HG03064 (cell line): Measurements from ENCODE around the gene RGSL1.
A peak's percentile ranks its signal among the peaks of the same experiment; 100 is the strongest.
"Not testable (repeated sequence)": the region's sequence is repeated elsewhere in the genome, so short reads cannot be mapped to it uniquely, and the experiment has no call there.

Source experiments
- ATAC-seq: cut with Tn5 transposase; IDR thresholded peaks from one replicate; pipeline ENCODE4 v1.9.1; 2021; ENCODE audit warnings: low read depth; ENCODE audit not compliant: unreplicated experiment

RGSL1 gene

DNA sequence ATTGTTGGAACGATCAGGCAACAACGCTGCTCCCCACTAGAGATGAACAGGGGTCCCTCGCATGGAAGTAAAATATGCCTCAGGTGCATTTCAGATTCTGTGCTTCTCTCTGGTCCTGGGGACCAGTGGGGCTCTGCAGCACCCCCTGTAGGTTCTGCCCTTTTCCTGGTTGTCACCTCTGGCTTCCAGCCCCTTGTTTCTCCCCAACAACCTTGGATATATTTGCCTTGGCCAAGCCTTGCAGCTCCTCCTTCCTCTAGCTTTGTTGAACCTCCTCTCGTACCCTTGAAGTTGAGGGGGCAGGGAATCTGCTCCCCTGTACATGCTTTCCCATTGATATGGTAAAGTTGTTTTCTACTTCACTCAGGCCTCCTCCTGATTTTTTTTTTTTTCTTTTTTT lies 5.4 kb upstream of the RGSL1 start:
- ATAC-seq: no peak

DNA sequence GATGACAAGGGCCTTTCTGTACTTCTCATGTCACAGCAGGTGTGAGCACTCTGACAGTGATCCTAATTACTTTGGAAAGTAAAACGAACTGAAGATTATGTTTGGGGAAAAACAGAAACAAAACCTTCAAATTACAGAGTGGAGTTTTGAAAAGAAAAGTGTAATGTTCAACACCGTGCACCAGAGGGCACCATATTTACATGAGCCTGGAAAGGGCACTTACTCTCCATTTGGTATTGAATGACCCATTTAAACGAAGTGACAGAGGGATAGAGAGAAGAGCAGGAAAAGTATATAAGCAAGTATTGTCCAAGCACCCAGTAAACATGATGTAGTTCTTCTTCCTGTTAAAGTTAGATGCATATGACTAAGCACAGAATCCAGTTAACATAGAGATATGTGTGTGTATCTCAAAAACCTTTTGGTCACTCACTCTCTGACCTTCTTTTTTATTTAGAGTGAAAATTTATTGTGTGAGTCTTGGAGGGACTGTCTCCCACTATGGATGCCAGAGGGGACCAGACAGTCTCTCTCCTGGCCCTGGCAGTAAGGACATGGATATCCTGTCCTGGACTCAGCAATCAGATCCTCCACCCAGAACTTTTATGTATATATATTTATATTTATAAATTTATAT lies 3.8 kb upstream of the RGSL1 start:
- ATAC-seq: peak; percentile 60

DNA sequence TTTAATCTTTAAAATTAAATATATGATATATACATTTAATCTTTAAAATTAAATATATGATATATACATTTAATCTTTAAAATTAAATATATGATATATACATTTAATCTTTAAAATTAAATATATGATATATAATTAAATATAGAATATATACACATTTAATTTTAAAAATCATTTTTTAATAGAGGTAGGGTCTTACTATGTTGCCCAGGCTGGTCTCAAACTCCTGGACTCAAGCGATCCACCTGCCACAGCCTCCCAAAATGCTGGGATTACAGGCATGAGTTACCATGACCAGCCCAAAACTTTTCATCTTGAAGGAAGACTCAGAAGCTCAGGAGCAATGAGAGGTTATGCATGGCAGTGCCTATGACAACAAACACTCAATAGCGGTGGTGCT lies 2.8 kb upstream of the RGSL1 start:
- not testable (repeated sequence) for ATAC-seq

DNA sequence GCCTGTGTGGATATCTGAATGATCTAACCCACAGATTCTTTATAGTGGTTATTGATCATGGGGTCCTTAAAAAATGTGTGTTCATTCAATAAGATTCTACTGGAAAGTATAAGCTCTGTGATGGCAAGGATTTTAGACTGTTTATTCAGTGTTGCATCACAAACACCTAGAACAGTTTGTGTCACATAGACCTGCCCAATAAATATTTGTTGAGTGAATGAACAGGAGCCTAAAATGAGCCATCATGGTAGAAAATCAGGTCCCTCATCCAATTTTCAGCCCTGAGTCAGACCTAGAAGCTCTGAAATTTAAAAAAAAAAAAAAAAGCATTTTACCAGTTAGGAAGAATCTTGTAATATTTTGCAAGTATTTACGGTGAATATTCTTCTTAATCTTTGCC lies 2.3 kb upstream of the RGSL1 start:
- ATAC-seq: no peak

DNA sequence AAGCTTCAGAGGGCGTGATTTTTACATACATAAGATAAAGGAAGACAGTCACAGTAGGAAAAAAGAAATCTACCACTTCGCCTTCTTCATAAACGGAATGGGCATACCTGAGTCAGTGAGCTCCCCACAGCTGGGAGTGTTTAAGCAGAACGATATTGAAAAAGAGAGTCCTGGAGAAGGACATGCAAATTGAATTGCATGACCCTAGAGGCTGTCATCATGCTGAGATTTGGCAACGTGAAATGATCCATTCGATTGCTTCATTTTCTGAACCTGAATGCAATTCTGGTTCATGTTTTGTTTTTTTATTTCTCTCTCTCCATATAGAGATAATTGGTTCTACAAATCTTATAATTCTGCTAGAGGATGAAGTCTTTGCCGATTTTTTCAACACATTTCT lies 3.7 kb downstream of the RGSL1 start:
- ATAC-seq: no peak

DNA sequence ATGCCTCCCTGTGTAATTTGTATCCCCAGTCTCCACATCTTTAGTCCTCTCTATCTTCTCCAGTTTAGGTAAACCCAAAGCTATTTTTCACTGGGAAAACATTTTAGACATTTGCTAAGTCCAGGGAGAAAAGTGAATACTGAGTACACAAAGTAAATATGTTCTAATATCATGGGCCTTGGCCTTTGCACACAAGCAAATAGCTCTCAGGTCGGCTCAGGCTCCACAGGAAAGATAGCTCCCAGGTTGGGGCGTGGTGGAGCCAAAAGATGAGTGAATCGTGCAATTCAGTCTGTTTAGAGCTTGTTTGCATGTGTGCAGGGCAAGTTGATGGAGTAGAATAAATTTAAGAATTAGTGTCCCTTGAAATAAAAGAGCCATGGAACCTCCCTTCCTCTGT lies 7.9 kb downstream of the RGSL1 start:
- ATAC-seq: no peak

DNA sequence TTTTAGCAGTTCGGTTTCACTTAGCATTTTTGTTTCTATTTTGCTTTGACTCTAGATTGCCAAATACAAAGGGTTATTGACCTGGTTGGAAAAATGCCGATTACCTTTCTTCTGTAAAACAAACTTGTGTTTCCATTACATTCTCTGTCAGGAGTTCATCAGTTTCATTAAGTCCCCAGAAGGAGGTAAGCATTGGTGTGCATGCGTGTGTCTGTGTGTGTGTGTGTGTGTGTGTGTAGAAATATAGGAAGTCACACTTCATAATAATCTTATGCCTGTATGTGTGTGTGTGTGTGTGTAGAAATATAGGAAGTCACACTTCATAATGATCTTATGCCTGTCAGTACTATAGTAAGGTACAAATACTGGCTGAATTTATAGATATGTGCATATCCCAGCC lies 10.0 kb downstream of the RGSL1 start:
- no peak for ATAC-seq

DNA sequence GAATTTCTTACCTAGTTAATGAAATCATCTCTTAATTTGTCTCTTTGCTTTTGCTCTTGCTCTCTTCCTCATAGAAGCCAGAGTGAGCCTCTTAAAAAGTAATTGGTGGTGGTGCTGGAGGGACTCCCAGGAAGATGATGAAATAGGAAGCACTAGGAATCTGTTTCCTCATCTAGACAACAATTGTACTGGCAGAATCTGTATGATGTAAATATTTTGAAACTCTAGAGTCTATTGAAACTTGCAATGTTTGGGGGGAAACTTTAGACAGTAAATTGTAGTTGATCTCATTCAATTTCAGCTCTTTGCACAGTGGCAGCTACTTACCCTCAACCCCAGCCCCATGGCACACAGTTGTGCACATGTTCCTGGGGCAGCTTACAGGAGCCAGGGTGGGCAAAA lies 10.6 kb downstream of the RGSL1 start:
- ATAC-seq: no peak

DNA sequence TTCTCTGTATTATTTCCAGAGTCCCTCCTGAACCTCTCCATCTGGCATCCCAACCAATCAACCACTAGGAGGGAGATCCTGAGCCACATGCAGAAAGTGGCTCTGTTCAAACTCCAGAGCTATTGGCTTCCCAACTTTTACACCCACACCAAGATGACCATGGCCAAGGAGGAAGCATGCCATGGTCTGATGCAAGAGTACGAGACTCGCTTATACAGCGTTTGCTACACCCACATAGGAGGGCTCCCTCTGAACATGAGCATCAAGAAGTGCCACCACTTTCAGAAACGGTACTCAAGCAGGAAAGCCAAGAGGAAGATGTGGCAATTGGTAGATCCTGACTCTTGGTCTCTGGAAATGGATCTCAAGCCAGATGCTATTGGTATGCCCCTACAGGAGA lies 23.6 kb downstream of the RGSL1 start:
- ATAC-seq: no peak

DNA sequence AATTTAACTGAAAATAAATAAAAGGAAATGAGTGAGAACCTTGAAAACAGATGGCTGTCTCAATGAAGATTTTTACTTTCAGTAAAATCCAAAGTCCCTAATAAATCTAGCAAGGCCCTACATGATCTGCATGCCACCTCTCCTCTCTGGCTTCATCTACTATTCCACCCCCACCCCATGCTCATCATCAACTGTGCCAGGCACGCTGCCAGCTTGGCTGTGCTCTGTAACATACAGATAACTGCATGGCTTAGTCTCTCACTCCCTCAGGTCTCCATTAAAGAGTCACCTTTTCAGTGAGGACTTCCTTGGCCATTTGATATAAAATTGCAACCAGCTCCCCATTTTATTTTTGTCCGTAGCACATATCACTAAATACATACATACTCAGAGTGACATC lies 26.7 kb downstream of the RGSL1 start:
- no peak for ATAC-seq

DNA sequence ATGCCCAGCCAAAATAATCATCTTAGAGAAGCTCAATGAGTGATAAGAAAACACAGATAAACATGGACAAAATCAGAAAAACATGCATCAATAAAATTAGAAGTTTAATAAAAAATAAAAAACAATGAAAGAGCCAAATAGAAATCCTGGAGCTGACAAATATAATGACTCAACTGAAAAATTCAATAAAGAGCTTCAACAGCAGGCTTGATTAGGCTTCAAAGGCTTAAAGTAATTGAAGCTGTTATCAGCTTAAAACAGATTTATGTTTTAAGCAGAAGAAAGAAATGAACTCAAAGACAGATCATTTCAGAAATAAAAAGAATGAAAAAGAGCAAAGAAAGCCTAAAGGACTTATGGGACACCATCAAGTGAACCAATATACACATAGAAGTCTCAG lies 28.3 kb downstream of the RGSL1 start:
- no peak for ATAC-seq

DNA sequence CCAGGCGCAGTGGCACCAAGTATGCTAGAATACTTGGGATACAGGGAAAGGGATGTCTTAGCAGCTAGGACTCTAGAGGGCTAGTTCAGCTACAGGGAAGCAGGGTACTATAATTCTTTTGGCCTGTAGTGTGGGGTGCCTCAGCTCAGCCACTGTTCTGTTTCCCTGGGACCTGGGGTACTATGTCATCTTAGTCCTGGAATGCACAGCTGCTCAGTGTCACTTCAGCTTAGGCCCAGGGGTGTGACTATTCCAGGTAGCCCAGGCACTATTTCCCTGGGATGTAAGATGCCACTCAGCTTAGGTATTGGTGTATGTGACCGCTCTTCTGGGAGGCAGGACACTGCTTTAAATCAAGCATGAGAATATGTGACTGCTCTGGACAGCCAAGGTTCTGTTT lies 34.1 kb downstream of the RGSL1 start:
- ATAC-seq: no peak

DNA sequence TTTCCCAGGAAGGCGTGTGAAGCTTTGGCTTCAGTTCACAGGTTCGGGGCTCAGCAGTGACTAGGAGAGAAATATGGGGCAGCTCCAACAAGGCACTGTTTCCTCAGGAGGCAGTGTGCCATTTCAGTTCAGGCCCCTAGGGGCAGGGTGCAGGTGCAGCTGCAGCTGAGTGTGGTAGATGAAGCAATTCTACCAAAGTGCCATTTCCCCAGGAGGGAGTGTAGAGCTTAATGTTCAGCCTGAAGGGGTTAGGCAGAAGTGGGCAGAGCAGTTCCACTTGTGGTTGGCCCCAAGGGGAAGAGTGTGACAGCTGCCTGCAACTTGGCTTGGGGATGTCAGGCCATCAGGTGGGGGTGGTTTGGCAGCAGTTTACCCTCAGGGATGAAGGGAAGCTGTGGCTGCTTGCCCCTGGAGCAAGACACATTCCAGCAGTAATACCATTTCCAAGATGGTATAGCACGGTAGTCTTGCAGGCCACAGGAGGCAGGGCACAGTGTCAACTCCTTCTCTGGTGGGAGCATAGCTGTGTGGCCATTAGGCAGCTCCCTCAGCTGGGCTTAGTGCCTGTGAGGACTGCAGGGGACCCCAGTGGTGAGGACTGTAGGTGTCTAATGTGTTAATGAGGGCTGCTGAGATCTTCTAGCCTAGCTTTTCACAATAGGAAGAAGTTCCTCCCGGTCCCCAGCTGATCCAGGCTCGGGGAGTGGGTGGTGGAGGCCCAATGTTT lies 34.7 kb downstream of the RGSL1 start:
- ATAC-seq: peak; percentile 98

DNA sequence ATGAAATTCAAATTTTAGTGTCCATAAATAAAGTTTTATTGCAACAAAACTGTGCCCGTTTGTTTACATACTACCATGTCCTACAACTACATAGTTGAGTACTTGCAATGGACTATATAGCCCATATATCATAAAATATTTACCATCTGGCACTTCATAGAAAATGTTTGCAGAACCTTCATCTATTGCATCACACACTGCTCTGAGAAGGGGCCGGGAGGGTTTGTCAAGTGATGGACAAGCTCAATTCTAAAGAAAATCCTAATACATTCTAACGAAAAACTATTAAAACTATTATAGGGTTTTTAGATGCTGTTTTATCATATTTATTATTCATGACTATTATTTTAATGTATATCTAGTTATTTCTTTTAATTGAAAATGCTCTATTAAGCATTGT lies 35.9 kb downstream of the RGSL1 start:
- ATAC-seq: no peak

DNA sequence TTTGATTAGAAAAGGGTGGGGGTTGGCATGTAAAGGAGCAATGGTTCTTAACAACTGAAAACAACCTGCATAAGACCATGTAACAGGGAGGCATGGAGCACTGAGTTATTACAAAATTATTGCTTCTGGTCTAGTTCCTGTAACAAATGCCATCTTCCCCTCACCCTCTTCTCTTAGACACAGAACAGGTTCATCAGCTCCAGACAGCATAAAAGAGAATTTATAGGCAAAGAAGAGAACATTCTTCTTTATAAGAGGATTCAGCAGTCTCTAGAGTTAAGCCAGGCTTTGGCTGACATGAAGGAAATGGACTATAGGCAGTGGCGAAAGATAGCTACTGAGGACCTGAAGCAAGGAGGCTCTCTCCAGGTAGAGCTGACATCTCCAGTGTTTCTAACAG lies 38.9 kb downstream of the RGSL1 start:
- no peak for ATAC-seq

DNA sequence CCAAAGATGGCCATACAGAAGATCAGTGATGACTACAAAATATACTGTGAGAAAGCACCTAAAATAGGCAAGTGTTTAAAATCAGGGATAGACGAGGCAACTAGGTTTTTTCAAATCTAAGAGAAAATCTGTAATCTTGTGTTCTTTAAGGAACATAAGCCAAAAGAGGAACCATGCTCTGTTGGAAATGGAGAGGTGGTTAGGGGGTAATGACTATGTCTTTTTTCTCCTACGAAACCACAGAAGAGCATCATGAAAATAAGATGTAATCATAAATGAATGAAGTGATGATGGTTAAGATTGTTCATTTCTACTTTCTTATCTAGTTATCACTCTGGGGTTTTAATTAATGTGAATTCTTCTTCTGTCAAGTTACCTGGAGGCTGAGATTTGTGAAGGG lies 43.1 kb downstream of the RGSL1 start:
- no peak for ATAC-seq

DNA sequence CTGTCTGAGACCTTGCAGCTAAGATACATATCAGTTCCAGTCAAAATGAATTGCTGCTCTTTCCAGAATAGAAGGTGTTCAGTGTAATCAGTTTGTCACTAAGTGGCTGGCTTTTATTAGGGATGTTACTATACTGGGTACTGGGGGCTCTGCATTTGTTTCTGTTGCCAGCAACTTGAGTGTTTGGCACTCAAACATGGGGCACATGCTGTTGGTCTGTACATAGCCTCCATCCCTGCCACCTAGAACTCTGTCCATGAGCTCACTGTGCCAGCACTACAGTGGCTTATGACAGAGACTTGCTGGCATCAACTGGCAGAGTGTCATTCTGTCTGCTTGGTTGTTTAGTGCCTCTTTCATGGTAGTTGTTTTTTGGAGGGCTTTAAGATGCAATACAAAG lies 45.1 kb downstream of the RGSL1 start:
- no peak for ATAC-seq

DNA sequence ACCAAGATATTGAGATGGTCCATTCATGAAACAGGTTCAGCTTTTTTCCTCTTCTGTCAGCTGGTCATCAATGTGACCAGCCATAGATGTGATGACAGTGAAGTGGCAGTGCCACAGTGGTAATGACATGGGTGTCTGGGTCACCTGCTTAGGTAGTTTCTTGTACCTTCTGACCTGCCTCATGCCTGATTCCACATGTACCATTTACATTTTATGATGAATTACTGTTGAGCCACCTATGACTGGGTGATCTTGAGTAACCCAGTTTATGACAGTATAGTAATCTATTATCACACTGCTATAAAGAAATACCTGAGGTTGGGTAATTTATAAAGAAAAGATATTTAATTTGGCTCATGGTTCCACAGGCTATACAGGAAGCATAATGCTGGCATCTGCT lies 45.7 kb downstream of the RGSL1 start:
- ATAC-seq: no peak

DNA sequence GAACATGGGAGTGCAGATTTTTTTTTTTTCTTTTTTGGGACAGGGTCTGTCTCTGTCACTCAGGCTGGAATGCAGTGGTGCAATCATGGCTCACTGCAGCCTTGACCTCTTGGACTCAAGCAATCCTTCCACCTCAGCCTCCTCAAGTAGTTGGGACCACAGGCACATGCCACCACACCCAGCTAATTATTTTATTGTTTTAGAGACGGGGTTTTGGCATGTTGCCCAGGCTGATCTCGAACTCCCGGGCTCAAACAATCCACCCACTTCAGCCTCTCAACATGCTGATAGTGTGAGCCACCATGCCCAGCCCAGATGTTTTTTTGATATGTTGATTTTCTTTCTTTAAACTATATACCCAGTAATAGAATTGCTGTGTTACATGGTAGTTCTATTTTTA lies 57.7 kb downstream of the RGSL1 start:
- no peak for ATAC-seq

DNA sequence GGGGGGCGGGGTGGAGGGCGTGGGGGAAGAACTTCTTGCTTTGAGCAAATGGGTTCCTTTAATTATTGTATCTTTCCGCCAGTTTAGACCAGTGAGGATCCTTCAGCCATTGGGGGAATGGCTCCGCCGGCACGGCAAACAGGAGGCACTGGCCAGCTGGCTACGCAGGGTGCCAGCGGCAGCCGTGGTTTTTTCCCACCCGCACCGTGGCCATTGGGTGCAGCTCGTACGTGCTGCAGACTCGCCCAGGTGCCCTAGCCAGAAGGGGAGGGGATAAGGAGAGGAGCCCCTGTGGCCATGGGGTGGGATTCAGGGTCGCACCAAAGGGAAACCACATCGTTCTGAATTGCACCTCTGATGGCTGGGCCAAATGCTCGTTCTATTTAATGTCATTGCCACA lies 65.6 kb downstream of the RGSL1 start:
- no peak for ATAC-seq

DNA sequence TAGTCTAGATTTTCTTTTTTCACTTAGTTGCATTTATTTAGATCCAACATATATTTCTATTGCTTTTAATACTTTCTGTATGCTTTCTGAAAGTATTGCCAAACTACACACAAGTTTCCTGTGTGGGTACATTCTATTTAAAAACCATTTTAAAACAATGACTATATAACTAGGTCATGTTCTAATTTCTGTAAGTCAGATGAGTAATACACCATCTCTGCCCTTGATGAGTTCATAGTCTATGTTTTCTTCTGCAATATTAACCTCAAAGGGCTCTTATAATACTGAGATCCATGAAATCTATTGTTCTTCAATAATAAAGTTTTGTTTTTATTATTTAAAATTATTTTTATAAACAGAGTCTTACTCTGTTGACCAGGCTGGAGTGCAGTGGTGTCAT lies 70.8 kb downstream of the RGSL1 start:
- no peak for ATAC-seq

DNA sequence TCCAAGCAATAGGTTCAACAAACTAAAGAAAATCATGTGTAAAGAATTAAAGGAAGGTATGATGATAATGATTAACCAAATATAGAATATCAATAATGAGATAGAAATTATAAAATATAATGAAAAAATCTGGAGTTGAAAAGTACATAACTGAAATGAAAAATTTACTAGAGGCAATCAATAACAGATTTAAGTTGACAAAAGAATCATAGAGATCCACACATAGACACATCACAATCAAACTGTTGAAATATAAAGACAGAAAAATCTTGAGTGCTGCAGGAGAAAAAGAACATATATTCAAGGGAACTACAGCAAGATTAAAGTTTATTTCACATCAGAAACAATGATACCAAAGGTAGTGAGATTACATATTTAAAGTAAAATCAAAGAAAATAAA lies 75.4 kb downstream of the RGSL1 start:
- no peak for ATAC-seq

DNA sequence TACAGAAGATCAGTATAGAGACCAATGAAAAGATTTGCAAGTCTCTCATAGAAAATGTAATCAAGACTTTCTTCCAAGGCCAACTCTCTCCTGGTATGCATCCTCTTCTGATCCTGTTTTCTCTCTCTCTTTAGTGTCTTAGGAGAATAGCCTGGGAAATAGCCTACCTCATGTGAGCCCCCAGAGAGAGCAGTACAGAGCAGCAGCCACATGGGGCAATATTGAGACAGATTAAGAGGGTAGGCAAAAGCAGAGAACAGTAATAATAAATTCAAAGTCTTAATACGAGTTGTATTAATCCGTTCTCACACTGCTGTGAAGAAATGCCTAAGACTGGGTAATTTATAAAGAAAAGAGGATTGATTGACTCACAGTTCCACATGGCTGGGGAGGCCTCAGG lies 77.7 kb downstream of the RGSL1 start:
- ATAC-seq: no peak
